ENCODE measurements around the gene APCS. TPM values are rescaled to one million over a fixed set of nuclear protein-coding genes. Genes with fewer than 3 reads are reported as not detected.

The APCS gene
- total RNA-seq, result not detected in 2 replicates

DNA sequence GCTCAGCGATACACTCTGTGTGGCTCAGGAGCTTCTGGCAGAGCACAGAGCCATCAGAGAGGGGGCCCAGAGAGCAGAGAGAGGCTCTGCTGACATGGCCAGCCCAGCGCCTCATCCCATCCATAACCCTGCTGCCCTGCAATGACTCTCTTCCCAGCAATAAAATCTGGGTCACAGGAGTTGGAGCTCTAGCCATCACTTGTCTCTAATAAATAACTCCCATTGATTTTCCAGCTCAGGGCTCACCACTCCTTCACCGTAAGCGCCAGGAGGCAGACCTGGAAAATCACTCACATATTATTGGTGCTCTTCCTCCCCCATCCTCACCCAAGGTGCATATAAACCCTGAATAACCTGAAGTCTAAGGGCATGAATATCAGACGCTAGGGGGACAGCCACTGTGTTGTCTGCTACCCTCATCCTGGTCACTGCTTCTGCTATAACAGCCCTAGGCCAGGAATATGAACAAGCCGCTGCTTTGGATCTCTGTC lies at the start of gene APCS:
TSS of gene APCS (plus strand) at position 366 of the 491 bp plus-strand sequence. CDS start at position 462, 96 bp downstream.

Other genes with a start within 250 kb of the APCS start
- not detected in 2 replicates for gene OR10J4, start 155.6 kb upstream of the APCS start, total RNA-seq
- gene OR10J1, start 148.1 kb upstream of the APCS start, total RNA-seq, result 0.25 TPM in 1 of 2 replicates, not detected in the other
- gene OR10J5, start 51.8 kb upstream of the APCS start, total RNA-seq, result not detected in 2 replicates
- gene CRP, start 126.8 kb downstream of the APCS start, total RNA-seq, result not detected in 2 replicates
- gene DUSP23, start 193.1 kb downstream of the APCS start, total RNA-seq, result 10.5 and 15.2 TPM in 2 replicates
- gene FCRL6, start 214.5 kb downstream of the APCS start, total RNA-seq, result not detected in 2 replicates
- gene SLAMF8, start 239.0 kb downstream of the APCS start, total RNA-seq, result 0.11 TPM in 1 of 2 replicates, not detected in the other

All from uterine smooth muscle cell (primary cell).